SIG-M5 (cell line): ENCODE data around the gene LRP3.
"Not testable (repeated sequence)": the region's sequence is repeated elsewhere in the genome, so short reads cannot be mapped to it uniquely, and the experiment has no call there.

Source experiments
- DNase-seq: peaks from one replicate; lab custom pipeline; 2025; lab: John Stamatoyannopoulos, UW

Gene LRP3

GRCh38 chr19:33193865-33194362 lies at the start of gene LRP3:
TSS of gene LRP3 (plus strand) at chr19:33194330. CDS start at chr19:33194786, 456 bp downstream.
- no peak for DNase-seq

- DNase-seq, result no peak
Observed at GRCh38 chr19:33146209-33146608, 47.9 kb upstream of the LRP3 start.

- DNase-seq, result no peak
Observed at GRCh38 chr19:33147538-33147937, 46.6 kb upstream of the LRP3 start.

- DNase-seq, result no peak
Observed at GRCh38 chr19:33150852-33151518, 43.1 kb upstream of the LRP3 start.

- no peak for DNase-seq
Observed at GRCh38 chr19:33152176-33152575, 42.0 kb upstream of the LRP3 start.

GRCh38 chr19:33152625-33153024 lies 41.5 kb upstream of the LRP3 start:
- DNase-seq, result not testable (repeated sequence)

- not testable (repeated sequence) for DNase-seq
Observed at GRCh38 chr19:33154313-33154712, 39.8 kb upstream of the LRP3 start.

- DNase-seq, result no peak
Observed at GRCh38 chr19:33156334-33156733, 37.8 kb upstream of the LRP3 start.

GRCh38 chr19:33157906-33158305 lies 36.2 kb upstream of the LRP3 start:
- no peak for DNase-seq

- DNase-seq, result no peak
Observed at GRCh38 chr19:33158365-33158764, 35.8 kb upstream of the LRP3 start.

- no peak for DNase-seq
Observed at GRCh38 chr19:33159149-33159548, 35.0 kb upstream of the LRP3 start.

GRCh38 chr19:33159893-33160292 lies 34.2 kb upstream of the LRP3 start:
- DNase-seq, result no peak

- DNase-seq, result no peak
Observed at GRCh38 chr19:33161201-33161600, 32.9 kb upstream of the LRP3 start.

GRCh38 chr19:33163481-33163880 lies 30.6 kb upstream of the LRP3 start:
- no peak for DNase-seq

- DNase-seq, result not testable (repeated sequence)
Observed at GRCh38 chr19:33166037-33166436, 28.1 kb upstream of the LRP3 start.

GRCh38 chr19:33167438-33167837 lies 26.7 kb upstream of the LRP3 start:
- no peak for DNase-seq

GRCh38 chr19:33168528-33168927 lies 25.6 kb upstream of the LRP3 start:
- no peak for DNase-seq

GRCh38 chr19:33171222-33171795 lies 22.8 kb upstream of the LRP3 start:
- DNase-seq, result no peak

GRCh38 chr19:33171916-33172359 lies 22.2 kb upstream of the LRP3 start:
- no peak for DNase-seq

- DNase-seq, result no peak
Observed at GRCh38 chr19:33174186-33174585, 19.9 kb upstream of the LRP3 start.

- DNase-seq, result no peak
Observed at GRCh38 chr19:33175156-33175782, 18.9 kb upstream of the LRP3 start.

- DNase-seq, result no peak
Observed at GRCh38 chr19:33175886-33176669, 18.1 kb upstream of the LRP3 start.
